ENCODE measurements around the gene PRSS57. TPM values are rescaled to one million over a fixed set of nuclear protein-coding genes. Genes with fewer than 3 reads are reported as not detected.
"Not testable (repeated sequence)": the region's sequence is repeated elsewhere in the genome, so short reads cannot be mapped to it uniquely, and the experiment has no call there.

Gene PRSS57
- total RNA-seq, 1 donor from 2014 or later, result not detected

DNA sequence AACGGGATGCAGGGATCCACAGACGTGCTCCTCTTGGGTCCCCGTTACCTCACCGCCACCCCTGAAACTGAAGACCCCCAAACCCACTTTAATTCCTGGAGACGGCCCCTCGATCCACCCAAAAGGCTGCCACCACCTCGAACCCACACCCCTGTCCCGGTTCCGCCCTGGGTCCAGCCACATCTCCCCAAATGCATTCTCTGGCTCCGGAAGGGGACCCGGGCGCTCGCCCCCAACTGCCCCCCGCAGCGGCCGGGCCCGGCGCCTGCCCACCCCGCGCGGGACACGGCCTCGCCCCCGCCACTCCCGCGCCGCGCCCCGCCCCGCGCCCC lies 19.3 kb downstream of the PRSS57 start:
- intact Hi-C loops (cut with micrococcal nuclease), result no loop called here

DNA sequence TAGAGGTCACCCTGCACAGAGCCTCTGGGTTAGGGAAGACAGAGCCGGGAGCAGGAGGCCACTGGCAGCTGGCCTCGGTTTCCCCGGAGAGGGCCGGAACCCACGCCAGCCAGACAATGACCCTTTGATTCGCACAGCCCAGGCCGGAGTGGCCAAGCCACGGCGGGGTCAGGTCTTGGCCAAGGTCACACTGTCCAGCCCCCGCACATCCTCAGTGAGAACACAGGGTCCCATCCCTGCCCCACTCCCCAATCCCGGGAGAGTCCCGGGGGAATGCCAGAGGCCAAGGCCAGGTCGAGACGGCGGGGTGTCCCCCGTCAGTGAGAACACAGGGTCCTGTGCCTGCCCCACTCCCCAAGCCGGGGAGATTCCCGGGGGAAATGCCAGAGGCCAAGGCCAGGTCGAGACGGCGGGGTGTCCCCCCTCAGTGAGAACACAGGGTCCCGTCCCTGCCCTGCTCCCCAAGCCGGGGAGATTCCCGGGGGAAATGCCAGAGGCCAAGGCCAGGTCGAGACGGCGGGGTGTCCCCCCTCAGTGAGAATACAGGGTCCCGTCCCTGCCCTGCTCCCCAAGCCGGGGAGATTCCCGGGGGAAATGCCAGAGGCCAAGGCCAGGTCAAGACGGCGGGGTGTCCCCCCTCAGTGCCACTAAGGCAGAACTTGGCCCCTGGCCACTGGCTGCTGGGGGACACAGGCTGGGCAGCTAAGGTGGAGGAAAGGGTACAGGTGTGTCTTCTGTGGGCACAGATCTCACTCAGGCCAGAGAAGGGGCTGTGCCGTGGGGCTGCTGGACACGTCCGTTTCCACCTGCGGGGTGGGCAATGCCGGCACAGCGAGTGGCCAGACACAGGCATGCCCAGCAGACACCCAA lies 20.7 kb downstream of the PRSS57 start:
- intact Hi-C loops (cut with micrococcal nuclease), result no loop called here

DNA sequence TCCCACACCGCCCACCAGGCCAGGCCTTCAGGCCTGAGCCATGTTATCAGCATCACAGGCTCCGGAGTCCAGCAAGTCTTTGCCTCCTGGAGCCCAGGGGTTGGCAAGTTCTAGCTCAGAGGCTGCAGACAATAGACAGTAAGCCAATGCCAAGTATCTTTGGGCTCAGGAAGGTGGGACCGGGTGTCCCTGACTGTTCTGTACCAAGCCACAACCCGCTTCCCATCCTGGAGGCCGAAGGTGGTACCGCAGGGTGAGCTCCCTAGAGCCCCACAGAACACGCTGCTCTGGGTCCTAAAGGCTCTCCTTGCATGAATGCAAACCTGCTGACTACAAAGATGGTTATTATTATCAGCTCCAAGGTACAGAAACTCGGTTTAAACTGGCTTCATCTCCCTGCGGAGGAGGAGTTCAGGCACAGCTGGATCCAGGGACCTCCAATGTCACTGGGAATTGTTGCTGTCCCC lies 24.6 kb downstream of the PRSS57 start:
- intact Hi-C loops (cut with micrococcal nuclease), result no loop called here

DNA sequence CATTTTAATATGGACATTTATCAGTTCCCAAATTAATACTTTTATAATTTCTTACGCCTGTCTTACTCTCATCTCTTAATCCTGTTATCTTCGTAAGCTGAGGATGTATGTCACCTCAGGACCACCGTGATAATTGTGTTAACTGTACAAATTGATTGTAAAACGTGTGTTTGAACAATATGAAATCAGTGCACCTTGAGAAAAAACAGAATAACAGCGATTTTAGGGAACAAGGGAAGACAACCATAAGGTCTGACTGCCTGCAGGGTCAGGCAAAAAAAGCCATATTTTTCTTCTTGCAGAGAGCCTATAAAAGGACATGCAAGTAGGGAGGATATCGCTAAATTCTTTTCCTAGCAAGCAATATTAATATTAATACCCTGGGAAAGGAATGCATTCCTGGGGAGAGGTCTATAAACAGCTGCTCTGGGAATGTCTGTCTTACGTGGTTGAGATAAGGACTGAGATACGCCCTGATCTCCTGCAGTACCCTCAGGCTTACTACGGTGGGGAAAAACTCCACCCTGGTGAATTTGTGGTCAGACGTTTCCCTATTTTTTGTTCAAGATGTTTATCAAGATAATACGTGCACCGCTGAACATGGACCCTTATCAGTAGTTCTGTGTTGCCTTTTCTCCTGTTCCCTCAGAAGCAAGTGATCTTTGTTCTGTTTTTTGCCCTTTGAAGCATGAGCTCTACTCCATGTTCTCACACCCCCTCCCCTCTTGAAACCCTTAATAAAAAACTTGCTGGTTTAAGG lies 26.4 kb downstream of the PRSS57 start:
- intact Hi-C loops (cut with micrococcal nuclease), result not testable (repeated sequence)

DNA sequence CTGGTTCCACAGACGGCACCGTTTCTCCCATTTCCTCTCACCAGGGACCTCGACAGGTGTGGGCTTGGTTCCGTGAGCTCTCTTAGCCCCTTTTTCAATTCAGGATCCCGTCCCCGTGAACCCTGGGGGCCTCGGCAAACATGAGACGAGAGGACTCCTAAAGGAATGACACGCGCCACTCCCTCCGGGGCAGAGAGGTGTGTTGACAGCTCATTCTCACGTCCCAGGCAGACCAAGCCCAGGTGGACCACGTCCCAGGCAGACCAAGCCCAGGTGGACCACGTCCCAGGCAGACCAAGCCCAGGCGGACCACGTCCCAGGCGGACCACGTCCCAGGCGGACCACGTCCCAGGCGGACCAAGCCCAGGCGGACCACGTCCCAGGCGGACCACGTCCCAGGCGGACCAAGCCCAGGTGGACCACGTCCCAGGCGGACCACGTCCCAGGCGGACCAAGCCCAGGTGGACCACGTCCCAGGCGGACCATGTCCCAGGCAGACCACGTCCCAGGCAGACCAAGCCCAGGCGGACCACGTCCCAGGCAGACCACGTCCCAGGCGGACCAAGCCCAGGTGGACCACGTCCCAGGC lies 28.2 kb downstream of the PRSS57 start:
- intact Hi-C loops (cut with micrococcal nuclease), result not testable (repeated sequence)

DNA sequence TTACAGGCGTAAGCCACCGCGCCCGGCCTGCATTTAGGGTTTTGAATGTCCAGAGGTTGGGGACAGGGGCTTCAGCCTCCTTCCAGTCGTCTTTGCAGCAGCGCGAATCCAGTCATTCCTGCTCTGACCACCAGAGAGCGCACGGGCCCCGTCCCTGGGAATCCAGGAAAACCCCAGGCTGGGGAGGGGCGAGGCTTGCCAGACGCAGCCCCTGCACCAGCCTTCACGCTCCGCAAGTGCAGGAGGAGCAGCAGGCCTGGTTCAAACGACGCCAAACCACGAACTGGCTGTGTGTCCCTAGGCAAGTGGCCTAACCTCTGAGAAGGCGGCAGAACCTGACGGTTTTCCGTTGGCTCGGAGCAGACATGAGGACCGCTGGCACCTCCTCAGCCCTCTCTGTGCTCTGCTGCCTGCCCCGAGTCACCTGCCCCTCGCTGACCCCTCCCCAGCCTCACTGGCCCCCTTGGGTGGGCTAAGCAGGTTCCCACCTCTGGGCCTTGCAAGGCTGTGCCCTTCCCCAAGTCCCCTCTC lies 30.3 kb downstream of the PRSS57 start:
- intact Hi-C loops (cut with micrococcal nuclease), result loop anchor here (1.0 to 5.0 kb wide), 5 partner anchors 69 to 582 kb away; partner anchors contain the start of genes HCN2, MIDN, RNU6-2 and TMEM259

DNA sequence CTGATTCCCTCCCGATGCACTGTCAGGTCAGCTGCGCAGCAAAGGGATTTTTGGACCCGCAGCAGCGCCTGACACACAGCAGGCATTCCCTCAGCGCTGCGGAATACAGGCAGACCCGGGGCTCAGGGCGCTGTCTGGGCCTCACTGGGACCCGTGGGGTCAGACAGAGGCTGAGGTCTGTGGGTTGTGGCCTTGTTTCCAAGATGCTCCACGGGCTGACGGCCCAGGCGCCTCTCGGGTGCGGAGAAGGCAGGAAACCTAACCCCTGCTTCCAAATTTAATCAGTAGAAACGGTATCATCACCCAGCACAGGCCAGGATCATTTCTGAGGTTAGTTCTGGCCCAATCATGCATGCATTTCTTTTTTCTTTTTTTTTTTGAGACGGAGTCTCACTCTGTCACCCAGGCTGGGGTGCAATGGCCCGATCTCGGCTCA lies 31.6 kb downstream of the PRSS57 start:
- intact Hi-C loops (cut with micrococcal nuclease), result loop anchor here (1.0 to 5.0 kb wide), 8 partner anchors 17 to 584 kb away; partner anchors contain the start of genes HCN2, MIDN, PTBP1 and RNU6-2

DNA sequence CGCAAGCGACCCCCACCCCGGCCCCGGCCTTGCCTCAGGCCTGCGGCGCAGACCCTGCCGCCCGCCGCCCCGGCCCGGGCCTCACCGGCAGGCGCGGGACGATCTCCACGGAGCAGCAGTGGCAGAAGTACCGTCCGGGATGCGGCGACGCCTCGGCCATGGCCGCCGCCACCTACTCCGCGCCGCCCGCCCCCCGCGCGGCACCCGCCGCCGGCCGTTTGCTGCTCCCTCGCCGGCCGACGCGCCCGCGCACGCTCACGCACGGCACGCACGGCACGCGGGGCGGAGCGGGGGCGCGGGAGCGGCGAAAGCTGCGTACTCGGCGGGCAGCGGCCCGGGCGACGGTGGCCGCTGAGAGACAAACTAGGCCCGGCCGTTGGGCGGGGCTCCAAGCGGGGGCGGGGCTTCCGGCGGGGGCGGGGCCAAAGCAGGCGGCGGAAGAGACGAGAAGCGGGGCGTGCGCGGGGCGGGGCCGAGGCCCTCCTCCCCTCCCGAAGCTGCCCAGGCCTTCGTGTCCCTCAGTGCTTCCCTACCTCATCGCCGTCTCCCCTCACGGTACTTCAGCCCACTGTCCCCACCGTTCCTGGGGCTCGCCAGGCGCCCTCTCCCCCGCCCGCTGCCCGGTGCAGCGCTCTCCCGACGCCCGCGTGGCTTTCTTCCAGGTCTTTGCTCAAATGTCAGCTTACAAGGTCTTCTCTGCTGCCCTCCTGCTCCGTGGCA lies 32.1 kb downstream of the PRSS57 start, which contains the start of gene RNF126:
RNF126 (minus strand) TSS at position 253 of the 720 bp plus-strand sequence; CDS start at position 160, 93 bp downstream.
- intact Hi-C loops (cut with micrococcal nuclease), result loop anchor here (1.0 to 5.0 kb wide), 8 partner anchors 17 to 584 kb away; partner anchors contain the start of genes BSG, HCN2, MIDN and PTBP1

DNA sequence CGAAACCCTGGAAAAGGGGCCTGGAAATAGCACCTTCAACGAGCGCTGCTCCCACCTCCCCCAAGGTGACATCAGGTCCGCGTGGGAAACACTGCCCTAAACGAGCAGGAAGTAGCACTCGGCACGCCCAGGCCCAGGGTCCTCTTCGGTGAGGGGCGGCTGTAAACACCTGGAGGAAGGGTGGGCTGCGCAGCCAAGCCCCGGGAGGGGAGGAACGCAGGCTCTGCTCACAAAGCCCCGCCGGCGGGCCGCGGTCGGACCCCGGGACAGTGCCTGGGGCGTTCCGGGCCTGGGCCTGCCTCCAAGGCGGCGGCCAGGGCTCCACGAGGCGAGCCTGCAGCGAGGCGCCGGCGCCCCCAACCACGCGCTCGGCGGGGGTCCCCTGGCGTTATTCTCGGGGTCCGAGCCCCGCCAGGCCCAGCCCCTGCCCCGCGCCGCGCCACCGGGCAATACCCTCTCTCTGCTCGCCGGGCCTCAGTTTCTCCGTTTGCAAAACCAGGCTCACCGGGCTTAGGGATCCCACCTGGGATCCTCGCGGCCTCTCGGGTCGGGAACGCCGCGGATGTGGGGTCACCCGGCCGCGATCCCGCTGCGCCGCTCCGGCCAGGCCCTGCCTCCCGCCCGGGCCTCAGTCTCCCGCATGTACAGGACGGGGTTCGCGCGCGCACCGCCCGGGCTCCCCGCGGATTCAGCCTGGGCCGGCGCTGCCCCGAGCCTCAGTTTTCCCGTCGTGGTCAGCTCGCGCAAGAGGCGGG lies 32.9 kb downstream of the PRSS57 start:
- intact Hi-C loops (cut with micrococcal nuclease), result loop anchor here (1.0 to 5.0 kb wide), 5 partner anchors 75 to 585 kb away; partner anchors contain the start of genes BSG, HCN2, MIDN and RNU6-2

DNA sequence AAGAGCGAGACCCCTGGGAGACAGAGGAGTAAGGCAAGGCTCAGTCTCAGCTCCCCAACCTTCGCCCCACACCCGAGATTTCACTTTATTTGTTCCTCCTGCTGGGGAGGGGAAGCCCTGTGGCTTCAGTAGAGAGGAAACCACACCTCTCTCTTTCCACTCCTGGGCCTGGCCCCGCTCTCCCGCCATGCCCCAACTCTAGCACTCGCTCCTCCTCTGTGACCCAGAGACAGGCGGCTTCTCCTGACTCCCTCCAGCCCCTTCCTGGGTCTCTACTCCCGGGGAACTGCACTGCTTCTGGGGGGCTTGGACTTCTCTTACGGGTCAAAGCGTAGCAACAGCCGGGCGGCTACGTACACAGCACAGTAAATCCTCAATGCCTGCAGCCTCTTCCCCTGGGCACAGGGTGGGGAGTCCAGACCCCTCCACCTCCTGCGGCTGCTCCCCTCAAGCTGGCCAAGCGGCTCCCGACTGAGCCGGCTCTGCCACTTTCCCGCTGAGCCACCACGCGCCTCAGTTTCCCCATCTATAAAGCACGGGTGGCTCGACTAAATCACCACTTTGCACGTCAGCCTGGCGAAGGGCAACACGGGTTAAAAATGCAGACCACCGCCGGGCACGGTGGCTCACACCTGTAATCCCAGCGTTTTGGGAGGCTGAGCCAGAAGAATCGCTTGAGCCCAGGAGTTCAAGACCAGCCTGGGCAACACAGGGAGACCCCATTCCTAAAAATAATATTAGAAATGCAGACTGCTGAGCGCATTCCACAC lies 33.6 kb downstream of the PRSS57 start:
- intact Hi-C loops (cut with micrococcal nuclease), result loop anchor here (1.0 to 5.0 kb wide), 8 partner anchors 28 to 586 kb away; partner anchors contain the start of genes BSG, HCN2, MIDN and POLRMT

DNA sequence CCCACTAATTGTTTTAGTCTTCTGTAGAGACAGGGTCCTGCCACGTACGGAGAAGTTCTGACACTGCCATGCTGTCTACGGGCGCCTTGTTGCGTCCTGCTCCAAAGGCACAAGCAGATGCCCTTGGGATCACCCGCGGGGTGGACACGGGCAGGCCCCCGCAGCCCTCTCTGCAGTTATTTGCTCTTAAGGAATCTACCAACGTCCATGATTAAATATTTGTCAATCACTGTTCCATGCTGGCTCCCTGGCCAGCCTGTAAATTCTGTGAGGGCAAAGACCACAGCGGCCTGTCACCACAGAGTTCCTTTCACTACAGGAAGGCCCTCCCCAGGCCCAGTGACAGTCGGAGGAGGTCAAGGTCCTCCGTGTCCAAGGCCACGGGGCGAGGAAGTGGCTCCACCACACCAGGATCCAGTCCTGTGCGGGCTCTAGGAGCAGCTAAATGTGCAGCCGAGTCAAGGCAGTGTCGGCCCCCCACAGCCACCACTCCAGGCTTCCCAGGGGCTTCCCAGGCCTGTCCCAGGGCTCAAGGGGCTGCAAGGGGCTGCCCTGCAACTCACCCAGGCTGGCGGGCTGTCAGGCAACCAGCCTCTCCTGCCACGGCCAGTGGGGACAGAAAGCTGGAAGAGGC lies 34.3 kb downstream of the PRSS57 start:
- intact Hi-C loops (cut with micrococcal nuclease), result loop anchor here (1.0 to 5.0 kb wide), 6 partner anchors 28 to 586 kb away; partner anchors contain the start of genes HCN2, MIDN, POLRMT and RNU6-2

DNA sequence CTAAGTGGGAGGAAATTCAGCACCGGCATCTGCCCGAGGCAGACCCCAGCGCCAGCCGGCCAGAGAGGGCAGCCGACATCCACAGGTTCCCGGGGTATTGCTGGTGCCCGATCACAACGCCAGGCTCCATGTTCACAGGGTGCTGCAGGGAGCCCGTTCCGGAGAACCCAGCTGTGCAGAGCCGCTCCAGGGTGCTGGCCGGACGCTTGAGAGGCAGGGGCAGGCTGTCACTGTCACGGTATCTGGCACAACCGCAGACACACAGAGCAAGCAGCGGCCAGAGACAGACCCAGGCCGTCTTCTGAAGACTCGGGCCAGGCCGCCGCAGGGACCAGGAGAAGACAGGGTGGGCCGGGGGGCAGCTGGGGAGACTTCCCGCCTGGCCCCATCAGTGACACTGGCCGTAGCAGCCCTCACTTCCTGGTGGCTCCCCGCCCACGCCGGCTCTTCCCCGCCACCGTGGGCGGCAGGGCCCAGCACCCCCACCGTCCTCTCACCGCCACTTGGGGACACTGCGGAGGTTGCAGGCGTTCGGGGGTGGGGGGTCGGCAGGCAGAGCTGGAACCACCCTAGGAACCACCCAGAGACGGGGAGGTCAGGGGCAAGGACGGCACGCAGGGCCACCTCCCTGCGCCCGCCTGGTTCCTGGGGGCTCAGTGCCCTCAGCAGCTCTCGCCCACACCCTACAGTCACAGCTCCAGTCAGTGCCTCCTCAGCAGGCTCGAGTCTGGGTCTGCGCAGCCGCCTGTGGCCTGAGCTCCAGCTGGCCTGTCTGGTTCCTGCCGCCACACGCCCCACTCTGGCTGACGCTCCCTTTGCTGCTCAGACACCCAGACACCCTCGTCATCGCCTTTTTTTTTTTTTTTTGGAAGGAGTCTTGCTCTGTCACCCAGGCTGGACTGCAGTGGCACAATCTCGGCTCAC lies 36.1 kb downstream of the PRSS57 start:
- intact Hi-C loops (cut with micrococcal nuclease), result no loop called here

DNA sequence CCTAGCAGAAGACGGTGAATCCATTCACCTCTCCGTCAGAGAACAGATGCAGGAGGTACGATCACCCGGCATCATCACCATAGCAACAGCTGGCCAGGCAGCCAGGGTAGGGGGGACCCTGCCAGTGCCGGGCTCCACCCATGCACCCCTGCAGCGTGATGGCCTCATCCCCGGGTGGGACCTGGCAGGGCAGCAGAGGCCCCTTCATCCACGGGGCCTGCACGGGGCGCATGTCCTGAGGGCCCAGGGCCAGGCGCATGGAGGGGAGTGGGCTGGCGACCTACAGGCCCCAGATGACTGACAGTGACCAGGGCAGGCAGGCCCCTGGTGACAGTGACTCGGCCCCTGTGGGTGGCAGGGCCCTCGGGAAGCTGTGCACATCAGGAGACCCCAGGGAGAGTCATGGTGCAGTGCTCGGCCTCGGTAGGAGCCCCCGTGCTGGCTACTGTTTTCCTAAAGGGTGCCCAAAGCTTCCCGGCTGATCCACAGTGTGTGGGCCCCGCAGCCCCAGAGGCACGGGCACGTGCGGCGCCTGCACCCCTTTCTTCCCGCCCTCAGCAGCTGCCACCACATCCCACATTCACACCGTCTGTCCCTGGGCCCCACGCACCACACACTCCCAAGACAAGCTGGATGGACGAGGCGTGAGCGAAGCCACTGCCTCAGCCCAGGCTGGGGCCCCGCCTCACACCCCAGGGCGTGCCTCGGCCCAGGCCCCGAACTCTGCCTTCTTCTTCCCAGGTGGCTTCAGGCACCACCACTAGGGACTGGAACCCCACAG lies 37.0 kb downstream of the PRSS57 start:
- intact Hi-C loops (cut with micrococcal nuclease), result no loop called here

DNA sequence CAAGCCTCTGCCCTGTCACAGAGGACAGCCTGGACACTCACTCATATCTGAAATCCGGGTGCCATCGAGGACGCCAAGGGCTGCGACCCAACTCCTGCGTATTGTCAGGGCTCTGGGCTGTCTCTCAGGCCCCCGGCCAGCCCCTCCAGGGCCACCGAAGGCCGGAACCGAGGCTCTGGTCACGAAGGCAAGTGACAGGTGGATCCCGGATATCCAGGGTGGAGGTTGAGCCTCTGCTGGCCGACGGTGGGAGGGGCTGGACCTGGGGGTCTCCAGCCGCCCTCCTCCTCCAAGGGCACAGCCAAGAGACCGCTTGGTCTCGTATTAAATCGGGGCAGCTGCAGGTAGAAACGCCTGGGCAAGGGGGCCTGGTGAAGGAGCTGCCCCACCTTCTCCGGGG lies 37.6 kb downstream of the PRSS57 start:
- intact Hi-C loops (cut with micrococcal nuclease), result no loop called here

DNA sequence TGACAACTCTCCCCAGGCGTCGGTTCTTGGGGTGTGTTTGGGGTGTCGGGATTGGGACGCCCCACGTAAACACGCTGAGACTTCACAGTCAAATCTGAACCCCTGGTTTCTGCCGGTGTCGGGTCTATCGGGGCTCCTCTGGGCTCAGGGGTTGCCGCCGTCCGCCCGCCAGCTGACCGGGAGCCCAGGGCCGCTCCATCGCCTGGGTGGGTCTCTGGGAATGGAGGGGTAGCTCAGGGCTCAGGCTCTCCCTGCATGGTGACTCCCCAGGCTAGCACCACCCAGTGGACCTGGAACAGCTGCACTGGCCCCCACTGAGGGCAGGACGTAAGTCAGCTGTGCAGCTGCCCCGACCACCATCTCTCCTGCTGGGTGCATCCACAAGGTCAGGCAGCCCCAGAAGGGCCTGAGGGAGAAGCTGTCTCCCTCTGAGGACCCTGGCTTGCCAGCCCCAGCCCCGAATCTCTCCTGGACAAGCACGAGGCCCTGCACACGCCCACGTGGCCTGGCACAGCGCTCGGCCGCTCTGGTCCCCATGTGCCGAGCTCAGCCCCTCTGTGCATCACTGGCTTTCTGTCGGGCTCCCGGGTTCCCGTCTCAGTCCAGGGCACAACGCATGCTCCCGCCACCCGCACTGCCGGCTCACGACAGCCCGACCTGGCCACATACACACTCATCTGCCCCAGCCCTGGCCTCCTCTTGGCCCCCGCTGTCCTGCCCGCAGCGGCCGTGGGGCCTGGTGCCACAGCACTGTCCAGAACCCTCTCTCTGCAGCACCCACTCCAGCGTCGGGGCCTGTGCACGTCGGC lies 38.3 kb downstream of the PRSS57 start:
- intact Hi-C loops (cut with micrococcal nuclease), result no loop called here

DNA sequence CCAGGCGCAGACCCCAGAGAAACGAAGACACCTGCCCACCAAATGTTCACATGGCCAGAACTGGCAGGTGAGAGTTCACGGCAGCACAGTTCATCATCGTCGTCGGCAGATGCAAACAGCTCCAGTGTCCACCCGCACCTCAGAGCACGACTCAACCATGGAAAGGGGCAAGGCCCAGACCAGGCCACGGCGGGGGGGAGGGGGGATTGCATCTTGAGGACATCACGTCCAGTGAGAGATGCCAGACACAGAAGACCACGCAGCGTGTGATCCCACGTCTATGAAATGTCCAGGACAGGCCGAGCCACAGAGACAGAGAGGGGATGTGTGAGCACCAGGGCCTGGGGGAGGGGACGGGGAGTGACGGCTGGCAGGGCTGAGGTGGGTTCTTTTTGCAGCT lies 39.6 kb downstream of the PRSS57 start:
- intact Hi-C loops (cut with micrococcal nuclease), result no loop called here
